Body of pancreas (tissue), 4 donors: ENCODE measurements around the gene ZFYVE9.

Experiments
- POLR2A ChIP-seq, 3 donors: fragments of 450-650 bp; IDR thresholded peaks; one replicate each; pipeline ENCODE4 v1.6.1; 2016; ENCODE audit warnings: antibody characterized with exemption in 3 of 3, mild to moderate bottlenecking in 2 of 3
- TF ChIP-seq, protein P1 (sequence below), 7 experiments: fragments of 450-650 bp in 4 of 7; fragments of 200-600 bp in 3 of 7; sonication (generic) in 3 of 7; IDR thresholded peaks; one replicate each; pipeline ENCODE4 v1.5.1; 2016 to 2019; ENCODE audit warnings: antibody characterized with exemption in 7 of 7

DNA sequence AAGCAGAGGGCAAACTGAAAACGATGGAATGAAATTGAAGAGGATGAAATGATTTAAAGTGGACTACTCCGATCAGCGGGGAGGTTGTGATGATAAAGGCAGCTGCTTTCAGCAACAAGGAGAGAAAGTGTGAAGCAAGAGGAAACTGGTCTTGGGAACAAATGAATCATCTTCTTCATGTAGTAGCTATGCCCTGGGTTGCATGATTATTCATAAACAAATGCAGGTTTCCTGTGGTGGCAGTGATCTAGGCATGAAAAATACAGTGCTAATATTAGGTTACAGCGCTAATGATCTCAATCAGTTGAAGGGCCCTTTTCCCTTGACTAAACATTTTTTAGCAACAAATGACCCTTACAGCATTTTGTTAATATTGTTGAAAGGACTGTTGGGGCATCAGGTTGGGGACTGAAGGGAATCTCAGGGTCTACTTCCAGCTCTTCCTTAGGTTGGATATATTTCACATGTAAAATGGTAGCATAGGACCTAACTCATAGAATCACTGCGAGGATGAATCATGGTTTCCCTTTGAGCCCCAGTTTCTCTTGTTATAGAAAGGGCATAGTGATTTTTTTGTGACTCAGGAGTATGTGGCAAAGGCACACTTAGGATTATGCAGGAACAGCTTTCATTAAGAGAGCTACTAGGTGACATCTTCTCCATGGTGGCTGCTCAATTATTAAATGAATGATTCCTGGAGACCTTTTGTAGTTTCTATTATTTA is 1.9 kb upstream of the ZFYVE9 start:
- TF ChIP-seq, protein P1, sequence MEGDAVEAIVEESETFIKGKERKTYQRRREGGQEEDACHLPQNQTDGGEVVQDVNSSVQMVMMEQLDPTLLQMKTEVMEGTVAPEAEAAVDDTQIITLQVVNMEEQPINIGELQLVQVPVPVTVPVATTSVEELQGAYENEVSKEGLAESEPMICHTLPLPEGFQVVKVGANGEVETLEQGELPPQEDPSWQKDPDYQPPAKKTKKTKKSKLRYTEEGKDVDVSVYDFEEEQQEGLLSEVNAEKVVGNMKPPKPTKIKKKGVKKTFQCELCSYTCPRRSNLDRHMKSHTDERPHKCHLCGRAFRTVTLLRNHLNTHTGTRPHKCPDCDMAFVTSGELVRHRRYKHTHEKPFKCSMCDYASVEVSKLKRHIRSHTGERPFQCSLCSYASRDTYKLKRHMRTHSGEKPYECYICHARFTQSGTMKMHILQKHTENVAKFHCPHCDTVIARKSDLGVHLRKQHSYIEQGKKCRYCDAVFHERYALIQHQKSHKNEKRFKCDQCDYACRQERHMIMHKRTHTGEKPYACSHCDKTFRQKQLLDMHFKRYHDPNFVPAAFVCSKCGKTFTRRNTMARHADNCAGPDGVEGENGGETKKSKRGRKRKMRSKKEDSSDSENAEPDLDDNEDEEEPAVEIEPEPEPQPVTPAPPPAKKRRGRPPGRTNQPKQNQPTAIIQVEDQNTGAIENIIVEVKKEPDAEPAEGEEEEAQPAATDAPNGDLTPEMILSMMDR (IDR thresholded peaks at IDR 0.05), result no peak
- TF ChIP-seq POLR2A (IDR thresholded peaks at IDR 0.05), result no peak
